ENCODE measurements around the gene ITIH4.
A peak's percentile ranks its signal among the peaks of the same experiment; 100 is the strongest.

Gene ITIH4

DNA sequence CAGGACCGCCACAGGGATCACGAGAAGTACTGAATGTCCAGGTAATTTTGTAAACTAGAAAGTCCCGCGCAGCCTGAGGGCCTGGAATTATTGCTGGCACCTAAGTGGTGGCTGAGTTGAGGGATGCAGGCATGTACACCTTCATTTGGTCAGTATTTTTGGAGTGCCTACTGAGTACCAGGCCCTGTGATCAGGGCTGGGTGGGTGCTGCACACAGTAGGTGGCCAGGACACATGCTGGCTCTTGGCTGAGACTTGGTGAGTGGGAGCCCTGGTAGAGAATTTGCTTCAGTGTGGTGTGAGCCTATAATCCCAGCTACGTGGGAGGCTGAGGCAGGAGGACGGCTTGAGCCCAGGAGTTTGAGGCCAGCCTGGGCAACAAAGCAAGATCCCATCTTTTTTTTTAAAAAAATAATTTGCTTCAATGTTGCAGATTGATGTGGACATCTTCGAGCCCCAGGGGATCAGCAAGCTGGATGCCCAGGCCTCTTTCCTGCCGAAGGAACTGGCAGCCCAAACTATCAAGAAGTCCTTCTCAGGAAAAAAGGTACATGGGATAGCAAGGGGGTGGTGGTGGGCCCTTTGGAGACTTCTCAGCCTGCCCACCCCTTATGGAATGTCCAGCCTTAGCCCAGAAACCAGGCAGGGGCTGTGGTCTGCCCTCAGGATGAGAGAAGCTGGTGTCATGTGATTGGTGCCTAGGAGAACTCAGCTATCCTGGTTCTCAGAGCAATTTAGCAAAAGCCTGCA, 50.5 kb downstream of the ITIH4 start:
- DNase-seq, result no peak

- peak; percentile 46 for DNase-seq
Observed at GRCh38 chr3:52779011-52779836, 51.2 kb downstream of the ITIH4 start.

GRCh38 chr3:52777959-52778805, 52.3 kb downstream of the ITIH4 start:
- DNase-seq, result peak; percentile 46

GRCh38 chr3:52777127-52777958, 53.1 kb downstream of the ITIH4 start, which contains the start of gene ITIH1:
Gene ITIH1, plus strand, starts transcription at chr3:52777599. Its CDS starts 17 bp downstream, at chr3:52777616.
- DNase-seq, result peak; percentile 41

DNA sequence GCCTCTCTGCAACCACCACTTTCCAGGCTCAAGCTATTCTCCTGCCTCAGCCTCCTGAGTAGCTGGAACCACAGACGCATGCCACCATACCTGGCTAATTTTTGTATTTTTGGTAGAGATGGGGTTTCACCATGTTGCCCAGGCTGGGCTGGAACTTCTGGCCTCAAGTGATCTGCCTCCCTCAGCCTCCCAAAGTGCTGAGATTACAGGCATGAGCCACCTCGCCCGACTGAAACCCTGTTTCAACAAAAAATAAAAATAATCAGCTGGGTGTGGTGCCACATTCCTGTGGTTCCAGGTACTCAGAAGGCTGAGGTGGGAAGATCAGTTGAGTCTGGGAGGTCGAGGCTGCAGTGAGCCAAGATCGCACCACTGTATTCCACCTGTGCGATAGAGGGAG, 54.0 kb downstream of the ITIH4 start:
- DNase-seq, result peak; percentile 37

- peak; percentile 46 for DNase-seq
Observed at GRCh38 chr3:52775877-52776276, 54.6 kb downstream of the ITIH4 start.

GRCh38 chr3:52774901-52775864, 55.3 kb downstream of the ITIH4 start:
- DNase-seq, result peak; percentile 41

DNA sequence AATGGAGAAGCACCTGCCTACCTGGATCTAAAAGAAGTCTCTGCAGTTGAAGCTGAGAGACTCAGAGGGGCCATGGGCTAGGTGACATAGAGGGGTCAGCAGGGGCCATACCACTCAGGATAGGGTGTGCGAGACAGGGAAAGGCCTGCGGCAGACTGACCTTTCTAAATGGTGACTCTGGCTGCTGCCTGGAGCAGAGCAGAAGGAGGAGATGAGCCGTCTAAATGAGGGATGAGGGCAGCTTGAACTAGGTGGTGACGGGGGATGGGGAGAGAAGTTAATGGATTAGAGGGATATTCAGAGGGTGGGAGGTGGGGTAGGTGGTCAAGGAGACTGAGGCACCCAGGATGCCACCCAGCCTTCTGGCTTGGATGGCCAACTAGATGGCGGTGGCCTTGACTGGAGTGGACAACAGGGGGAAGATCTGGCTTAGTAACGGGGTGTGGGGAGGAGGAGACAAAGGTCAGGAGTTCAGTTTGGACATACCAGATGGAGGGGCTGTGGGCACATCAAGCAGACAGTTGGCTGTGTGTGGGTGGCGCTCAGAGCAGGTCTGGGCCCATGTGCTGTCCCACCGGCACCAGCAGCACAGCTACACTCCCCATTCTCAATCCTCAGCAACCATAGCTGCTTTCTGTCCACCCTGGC, 56.3 kb downstream of the ITIH4 start:
- no peak for DNase-seq

GRCh38 chr3:52773361-52774065, 57.0 kb downstream of the ITIH4 start:
- DNase-seq, result no peak

- DNase-seq, result no peak
Observed at GRCh38 chr3:52771702-52772101, 58.8 kb downstream of the ITIH4 start.

GRCh38 chr3:52771334-52771681, 59.2 kb downstream of the ITIH4 start:
- no peak for DNase-seq

GRCh38 chr3:52770496-52771333, 59.8 kb downstream of the ITIH4 start, which contains the start of gene NEK4:
Gene NEK4, minus strand, starts transcription at chr3:52770940. Its CDS starts 194 bp downstream, at chr3:52770746.
- peak; percentile 96 for DNase-seq

DNA sequence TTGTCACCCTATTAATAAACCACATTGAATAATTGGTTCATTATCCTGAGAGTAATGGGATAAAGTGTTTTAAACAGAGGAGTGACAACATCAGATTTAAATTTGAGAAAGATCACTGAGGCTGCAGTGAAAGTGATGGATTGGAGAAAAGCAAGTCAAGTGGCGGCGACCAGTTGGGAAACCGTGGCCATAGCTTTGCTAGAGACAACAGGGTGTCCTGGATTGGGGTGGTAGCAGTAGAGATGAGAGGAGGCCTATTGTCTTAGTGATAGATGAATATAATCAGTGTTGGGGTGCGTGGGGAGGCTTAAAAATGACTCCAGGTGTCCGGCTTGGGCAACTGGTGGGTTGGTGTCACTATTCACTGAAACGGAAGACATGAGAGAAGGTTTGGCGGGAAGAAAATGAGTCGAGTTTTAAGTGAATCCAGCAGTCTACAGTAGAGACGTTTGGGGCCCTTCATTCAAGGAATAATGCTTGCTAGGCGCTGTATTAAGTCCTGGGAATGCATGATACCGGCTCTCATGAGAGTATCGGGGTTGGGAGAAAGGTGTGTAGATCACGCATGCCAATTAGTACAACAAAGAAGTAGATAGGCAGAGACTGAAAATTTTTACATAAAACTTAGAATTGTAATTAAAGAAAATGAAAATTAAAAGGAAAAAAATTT, 60.6 kb downstream of the ITIH4 start:
- no peak for DNase-seq

DNA sequence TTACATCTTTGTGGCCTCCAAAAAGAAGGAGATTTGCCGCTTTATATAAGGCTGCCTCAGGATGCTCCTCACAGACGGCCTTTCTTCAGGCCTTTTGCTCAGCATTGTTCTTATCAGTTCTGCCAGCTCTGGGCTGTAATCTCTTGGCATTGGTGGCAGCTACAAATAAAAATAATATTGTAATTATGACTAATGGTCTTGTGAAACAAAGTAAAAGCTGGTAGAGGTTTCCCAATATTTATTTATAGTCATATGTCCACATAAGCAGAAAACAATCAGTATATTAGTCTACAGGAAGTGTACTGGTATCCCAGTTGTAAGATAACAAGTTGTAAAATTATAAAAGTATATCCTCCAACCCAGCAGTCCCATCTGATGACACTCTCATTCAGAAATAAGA, 67.0 kb downstream of the ITIH4 start:
- no peak for DNase-seq
